Measurements from ENCODE around the gene FBLN1.
"Not testable (repeated sequence)": the region's sequence is repeated elsewhere in the genome, so short reads cannot be mapped to it uniquely, and the experiment has no call there.

Gene FBLN1

GRCh38 chr22:45612451-45612901, 109.8 kb downstream of the FBLN1 start:
- TF ChIP-seq ZFX (IDR thresholded peaks at IDR 0.05) (no peak), CTCF (conservative IDR thresholded peaks at IDR 0.05) (no peak)
- H3K27ac ChIP-seq: no peak overlapping the region

GRCh38 chr22:45612940-45613339, 110.3 kb downstream of the FBLN1 start:
- TF ChIP-seq ZFX (IDR thresholded peaks at IDR 0.05): no peak
- no peak for TF ChIP-seq CTCF (conservative IDR thresholded peaks at IDR 0.05)
- no peak overlapping the region for H3K27ac ChIP-seq

GRCh38 chr22:45615364-45615763, 112.7 kb downstream of the FBLN1 start:
- no peak for TF ChIP-seq ZFX (IDR thresholded peaks at IDR 0.05)
- no peak for TF ChIP-seq CTCF (conservative IDR thresholded peaks at IDR 0.05)
- no peak overlapping the region for H3K27ac ChIP-seq

- no peak overlapping the region for H3K27ac ChIP-seq
- TF ChIP-seq CTCF (conservative IDR thresholded peaks at IDR 0.05): no peak
- TF ChIP-seq ZFX (IDR thresholded peaks at IDR 0.05): no peak
Measured at GRCh38 chr22:45616432-45616831, 113.7 kb downstream of the FBLN1 start.

GRCh38 chr22:45617948-45618347, 115.3 kb downstream of the FBLN1 start:
- no peak for TF ChIP-seq ZFX (IDR thresholded peaks at IDR 0.05)
- TF ChIP-seq CTCF (conservative IDR thresholded peaks at IDR 0.05): no peak
- no peak overlapping the region for H3K27ac ChIP-seq

GRCh38 chr22:45620706-45621105, 118.0 kb downstream of the FBLN1 start:
- no peak overlapping the region for H3K27ac ChIP-seq
- TF ChIP-seq ZFX (IDR thresholded peaks at IDR 0.05) (no peak), CTCF (conservative IDR thresholded peaks at IDR 0.05) (no peak)

- no peak overlapping the region for H3K27ac ChIP-seq
- no peak for TF ChIP-seq CTCF (conservative IDR thresholded peaks at IDR 0.05)
- no peak for TF ChIP-seq ZFX (IDR thresholded peaks at IDR 0.05)
Measured at GRCh38 chr22:45621836-45622600, 119.3 kb downstream of the FBLN1 start.

GRCh38 chr22:45623464-45624145, 120.9 kb downstream of the FBLN1 start:
- H3K27ac ChIP-seq: not testable (repeated sequence)

Data from C4-2B (cell line).